H1 (cell line): ENCODE results near the gene GNAI2. TPM values are rescaled to one million over a fixed set of nuclear protein-coding genes. Genes with fewer than 3 reads are reported as not detected.

Experiments used
- CTCF ChIA-PET: fragments of 300-600 bp; sonication (Branson Sonifier 250); formaldehyde crosslinking; loops from one replicate; lab custom pipeline; 2021; ENCODE audit not compliant: partially characterized antibody; lab: Charles Lee
- POLR2A ChIA-PET: fragments of 300-600 bp; sonication (Branson Sonifier 250); formaldehyde crosslinking; loops from one replicate; lab custom pipeline; 2021; ENCODE audit warnings: inconsistent platforms; ENCODE audit not compliant: partially characterized antibody; lab: Charles Lee
- DNase-seq, 2 experiments: peaks; one replicate each; pipeline versions ENCODE4 v3.0.0 to v3.0.0-alpha.2; 2010 to 2022; ENCODE audit warnings: low spot score in 2 of 2, low read depth in 1 of 2, mixed read lengths in 1 of 2
- FAIRE-seq: peaks from 2 replicates; lab custom pipeline; 2011; peaks lifted over from hg19 to GRCh38; lab: Jason Lieb, UNC
- H2AFZ ChIP-seq: 2 replicates; pipeline ENCODE4 v1.8.1; 2012; ENCODE audit warnings: low read length, inconsistent platforms
- H2AK5ac ChIP-seq: 2 replicates; pipeline ENCODE4 v1.6.1; 2013; ENCODE audit warnings: low read depth, low read length
- H2BK120ac ChIP-seq: replicated peaks from 2 replicates; pipeline ENCODE3; 2013; ENCODE audit warnings: low read depth, low read length, inconsistent platforms
- H2BK12ac ChIP-seq: 2 replicates; pipeline ENCODE4 v1.6.1; 2013; ENCODE audit warnings: low read depth, low read length
- H2BK15ac ChIP-seq: 2 replicates; pipeline ENCODE4 v1.6.1; 2013; ENCODE audit warnings: low read length
- H2BK20ac ChIP-seq: 2 replicates; pipeline ENCODE4 v1.6.1; 2013; ENCODE audit warnings: low read length
- H2BK5ac ChIP-seq: 2 replicates; pipeline ENCODE4 v1.6.1; 2013; ENCODE audit warnings: low read depth, low read length
- H3K14ac ChIP-seq: 2 replicates; pipeline ENCODE4 v1.6.1; 2013; ENCODE audit warnings: inconsistent platforms; ENCODE audit not compliant: insufficient read length
- H3K18ac ChIP-seq: 2 replicates; pipeline ENCODE4 v1.6.1; 2013; ENCODE audit warnings: low read length; ENCODE audit errors: extremely low read depth
- H3K23ac ChIP-seq: 2 replicates; pipeline ENCODE4 v1.6.1; 2013; ENCODE audit warnings: inconsistent platforms; ENCODE audit not compliant: insufficient read length
- H3K23me2 ChIP-seq: 2 replicates; pipeline ENCODE4 v1.6.1; 2013; ENCODE audit warnings: low read depth, low read length
- H3K27ac ChIP-seq: 2 replicates; pipeline ENCODE4 v1.6.1; 2011; ENCODE audit warnings: low read depth, low read length, inconsistent platforms
- H3K27me3 ChIP-seq, 4 experiments: replicated peaks in 1 of 4; 1 replicate in 1 of 4; 2 replicates in 3 of 4; pipeline versions ENCODE4 v1.6.1 to v1.8.1; 2011 to 2013; ENCODE audit warnings: low read length in 3 of 4, mild to moderate bottlenecking in 3 of 4, inconsistent platforms in 2 of 4, mixed read lengths in 2 of 4, moderate library complexity in 1 of 4; ENCODE audit not compliant: control insufficient read depth in 3 of 4, insufficient read depth in 3 of 4; ENCODE audit errors: extremely low read depth in 1 of 4
- H3K36me3 ChIP-seq, 4 experiments: 2 replicates each; pipeline versions ENCODE4 v1.6.1 to v1.8.1; 2011 to 2013; ENCODE audit warnings: mild to moderate bottlenecking in 4 of 4, low read length in 3 of 4, moderate library complexity in 2 of 4, control low read depth in 1 of 4, inconsistent platforms in 1 of 4; ENCODE audit not compliant: insufficient read depth in 4 of 4, control insufficient read depth in 2 of 4
- H3K4ac ChIP-seq: replicated peaks from 2 replicates; pipeline ENCODE3; 2013; ENCODE audit warnings: low read length, low read depth, mixed read lengths, inconsistent platforms; ENCODE audit not compliant: insufficient read length
- H3K4me1 ChIP-seq, 4 experiments: replicated peaks in 1 of 4; 1 replicate in 1 of 4; 2 replicates in 3 of 4; pipeline versions ENCODE4 v1.6.1 to v1.8.1; 2011 to 2013; ENCODE audit warnings: low read length in 3 of 4, inconsistent platforms in 2 of 4, mixed read lengths in 1 of 4; ENCODE audit not compliant: insufficient read depth in 4 of 4, control insufficient read depth in 3 of 4
- H3K4me2 ChIP-seq, 2 experiments: 2 replicates each; pipeline versions ENCODE4 v1.6.1 to v1.8.1; 2011 to 2013; ENCODE audit warnings: low read depth in 2 of 2, low read length in 2 of 2, control low read depth in 1 of 2, inconsistent platforms in 1 of 2, mild to moderate bottlenecking in 1 of 2; ENCODE audit not compliant: insufficient read depth in 1 of 2
- H3K4me3 ChIP-seq, 4 experiments: fragments of 200-600, 300-600 bp in 1 of 4; sonication (generic), shearing (Covaris generic), sonication (Bioruptor Twin) in 1 of 4; 2 replicates each; pipeline versions ENCODE4 v1.5.1 to v1.8.1; 2011 to 2016; ENCODE audit warnings: low read length in 4 of 4, low read depth in 3 of 4, control low read depth in 2 of 4, inconsistent platforms in 2 of 4, mild to moderate bottlenecking in 2 of 4, mixed read lengths in 1 of 4, moderate library complexity in 1 of 4; ENCODE audit not compliant: insufficient read depth in 2 of 4; ENCODE audit errors: extremely low read depth in 1 of 4
- H3K56ac ChIP-seq: replicated peaks from 2 replicates; pipeline ENCODE3; 2013; ENCODE audit warnings: low read depth, mild to moderate bottlenecking, mixed read lengths, low read length, inconsistent platforms; ENCODE audit not compliant: insufficient read length
- H3K79me1 ChIP-seq: 2 replicates; pipeline ENCODE4 v1.6.1; 2013; ENCODE audit warnings: low read depth, low read length, control low read depth
- H3K79me2 ChIP-seq, 2 experiments: 2 replicates each; pipeline versions ENCODE4 v1.6.1 to v1.8.1; 2012 to 2013; ENCODE audit warnings: low read length in 2 of 2, mild to moderate bottlenecking in 2 of 2, inconsistent platforms in 1 of 2; ENCODE audit not compliant: insufficient read depth in 2 of 2, control insufficient read depth in 1 of 2
- H3K9ac ChIP-seq, 4 experiments: replicated peaks in 1 of 4; 1 replicate in 1 of 4; 2 replicates in 3 of 4; pipeline versions ENCODE4 v1.6.1 to v1.8.1; 2011 to 2013; ENCODE audit warnings: low read depth in 3 of 4, low read length in 3 of 4, control low read depth in 2 of 4, mild to moderate bottlenecking in 2 of 4, moderate library complexity in 2 of 4, inconsistent platforms in 1 of 4; ENCODE audit errors: extremely low read depth in 1 of 4
- H3K9me3 ChIP-seq, 2 experiments: 2 replicates each; pipeline versions ENCODE4 v1.6.1 to v1.8.1; 2012 to 2013; ENCODE audit warnings: mild to moderate bottlenecking in 2 of 2, moderate library complexity in 2 of 2, control low read depth in 1 of 2, inconsistent platforms in 1 of 2, low read depth in 1 of 2, low read length in 1 of 2, mixed read lengths in 1 of 2; ENCODE audit not compliant: insufficient read depth in 2 of 2
- H4K20me1 ChIP-seq, 2 experiments: replicated peaks in 1 of 2; 2 replicates each; pipeline versions ENCODE3 to v1.8.1; 2011 to 2013; ENCODE audit warnings: inconsistent platforms in 2 of 2, low read length in 2 of 2, mild to moderate bottlenecking in 1 of 2; ENCODE audit not compliant: insufficient read depth in 2 of 2, control insufficient read depth in 1 of 2
- H4K5ac ChIP-seq: 2 replicates; pipeline ENCODE4 v1.6.1; 2013; ENCODE audit warnings: low read length, low read depth, mixed read lengths, inconsistent platforms; ENCODE audit not compliant: insufficient read length
- H4K8ac ChIP-seq: 2 replicates; pipeline ENCODE4 v1.8.0; 2013; ENCODE audit warnings: mild to moderate bottlenecking, moderate library complexity, low read length, inconsistent platforms; ENCODE audit not compliant: insufficient read depth; ENCODE audit errors: extremely low read depth
- H4K91ac ChIP-seq: replicated peaks from 2 replicates; pipeline ENCODE3; 2013; ENCODE audit warnings: low read length, mixed read lengths, inconsistent platforms; ENCODE audit not compliant: insufficient read length
- CBX8 ChIP-seq: fragments of 300-800, 300-1000 bp; sonication (generic); IDR thresholded peaks from 2 replicates; pipeline ENCODE4 v1.7.1; 2016; ENCODE audit warnings: low read depth, low read length, borderline replicate concordance
- CHD1 ChIP-seq: IDR thresholded peaks from 2 replicates; pipeline ENCODE4 v1.6.1; 2012; ENCODE audit warnings: low read depth, low read length, improper control_type of control experiment
- WGBS, 2 experiments: shearing (Covaris generic) in 1 of 2; methylation state at CpG; one replicate each; pipeline versions ENCODE4 v1.1.6 to v1.1.7; 2013 to 2015; ENCODE audit warnings: low lambda C conversion rate in 2 of 2, mixed read lengths in 2 of 2, inconsistent platforms in 1 of 2, low coverage in 1 of 2, missing lambda C conversion rate in 1 of 2; ENCODE audit not compliant: insufficient replicate concordance in 2 of 2, insufficient coverage in 1 of 2, insufficient read length in 1 of 2; ENCODE audit errors: extremely low coverage in 1 of 2, missing lambda C conversion rate in 1 of 2; 5-methylcytosine and 5-hydroxymethylcytosine counted together
- polyA plus RNA-seq, 7 experiments: library from polyadenylated mRNA; depleted of rRNA in 3 of 7; stranded (reverse) in 5 of 7; unstranded in 2 of 7; fragments of >200 nt in 5 of 7; fragments of 200-250 nt in 2 of 7; gene quantifications; 1 replicate in 5 of 7; 2 replicates in 1 of 7; 4 replicates in 1 of 7; pipeline versions ENCODE4 v1.2.1 to v1.2.3, GENCODE V29; 2011 to 2013; ENCODE audit warnings: missing spikeins in 2 of 7, mixed read lengths in 2 of 7
- total RNA-seq: library from RNA; stranded (reverse); fragmentation: NEBNext Ultra II Directional; extraction: Animal tissue kit (Norgen Biotek cat#: 25700); gene quantifications from 2 replicates; pipeline ENCODE4 v1.2.1, GENCODE V29; 2021

Gene GNAI2
- total and polyA plus RNA-seq, 2 of the 8 experiments (the other 6 are each of a cell fraction or from before 2014, with no cell fraction given), result 168 to 539 TPM

DNA sequence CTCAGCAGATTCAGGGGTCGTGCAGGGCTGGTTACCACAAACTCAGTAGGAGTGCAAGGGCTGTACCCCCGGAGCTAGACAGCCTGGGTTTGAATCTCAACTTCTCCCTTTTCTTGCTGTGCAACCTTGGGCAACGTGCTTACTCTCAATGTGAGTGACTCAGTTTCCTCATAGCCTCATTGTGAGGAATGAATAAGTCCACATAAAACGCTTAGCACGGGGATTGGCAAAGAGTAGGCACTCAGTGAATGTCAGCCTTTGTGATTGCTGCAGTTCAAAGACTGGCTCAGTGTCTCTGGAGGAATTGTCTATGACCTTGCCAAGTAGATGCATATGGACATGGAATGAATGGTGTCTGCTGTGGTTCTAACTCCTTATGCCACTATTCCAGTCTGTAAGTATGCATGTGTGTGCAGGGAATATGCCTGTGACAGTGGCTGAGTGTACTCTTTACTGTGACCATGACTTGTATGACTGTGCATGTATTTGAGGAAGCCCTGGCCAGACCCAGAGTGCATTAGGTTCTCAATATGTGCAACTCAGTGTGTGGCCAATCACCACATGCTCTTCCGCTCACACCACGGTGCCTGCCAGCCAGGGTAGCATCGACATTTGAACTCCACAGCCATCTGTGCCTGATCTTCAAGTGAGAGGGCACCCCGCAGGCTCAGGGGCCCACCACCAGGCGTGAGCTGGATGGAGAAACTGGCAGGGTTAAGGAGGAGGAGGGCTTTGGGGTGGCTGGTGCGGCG, 64.1 kb downstream of the GNAI2 start:
- no peak overlapping the region for H2AK5ac ChIP-seq
- no peak overlapping the region for H3K56ac ChIP-seq
- H3K27me3 ChIP-seq, result no peaks in the 10 kb centered on the region; a peak in 1 of 7 replicates
- peaks cover 0 to 2% of the 10 kb centered on the region in 2 experiments for H4K20me1 ChIP-seq
- FAIRE-seq (no peak), DNase-seq (no peak)
- no peak overlapping the region for H4K5ac ChIP-seq
- peak overlapping the region in 3 of 4 experiments; percentile 14 to 52 (median 17); a peak in 5 of 8 replicates for H3K4me3 ChIP-seq
- WGBS, 2 experiments, result 81% methylated on average over 12 of the region's 12 CpGs; no CpG with 5 or more reads in 1 of the 2 experiments
- no peak overlapping the region for H3K23ac ChIP-seq
- H4K91ac ChIP-seq, result peak overlapping the region; percentile 7
- H3K27ac ChIP-seq, result 0 out of 2 replicates have a peak overlapping the region, but pooled peaks have one; percentile 22
- no peak overlapping the region for H2BK120ac ChIP-seq
- peak overlapping the region; percentile 35; the same call in 1 of the 2 replicates for H2BK12ac ChIP-seq
- no peaks in the 10 kb centered on the region for H3K36me3 ChIP-seq
- H3K4ac ChIP-seq, result no peak overlapping the region
- H3K4me1 ChIP-seq, result peaks cover 0 to 26% (median 12%) of the 10 kb centered on the region in 4 experiments; a peak in 6 of 7 replicates
- H3K9me3 ChIP-seq, result no peaks in the 10 kb centered on the region
- H3K4me2 ChIP-seq, result peak overlapping the region; percentile 67 to 76
- POLR2A ChIA-PET, result interaction anchor here (1.1 to 11.3 kb wide), 6 partner anchors 10 to 62 kb away, joined by 3 to 149 read pairs (median 4); partner anchors contain the start of genes HYAL2 and SEMA3B
- H3K23me2 ChIP-seq, result peaks cover 5% of the 10 kb centered on the region; the same call in 1 of the 2 replicates
- no peak overlapping the region for H2BK20ac ChIP-seq
- H2BK5ac ChIP-seq, result no peak overlapping the region
- no peaks in the 10 kb centered on the region for H3K79me2 ChIP-seq
- peak overlapping the region; percentile 27; the same call in 1 of the 2 replicates for H3K18ac ChIP-seq
- H3K79me1 ChIP-seq, result no peaks in the 10 kb centered on the region
- peak overlapping the region in 2 of 4 experiments; percentile 31 to 45; a peak in 3 of 7 replicates for H3K9ac ChIP-seq
- H4K8ac ChIP-seq, result no peak overlapping the region
- CTCF ChIA-PET, result interaction anchor here (1.0 to 3.6 kb wide), 12 partner anchors 15 to 1089 kb away, joined by 3 to 24 read pairs (median 4); partner anchors contain the start of gene TUSC2
- H3K14ac ChIP-seq, result no peak overlapping the region
- H2BK15ac ChIP-seq, result no peak overlapping the region
- TF ChIP-seq CHD1, result no peak
- TF ChIP-seq CBX8, result no peak
- TF ChIP-seq, all 59 proteins: peak for 0
- no peak overlapping the region for H2AFZ ChIP-seq
